HG02884 (cell line): Measurements from ENCODE around the gene CCDC71L.

ENCODE experiments used
- ATAC-seq: cut with Tn5 transposase; IDR thresholded peaks from one replicate; pipeline ENCODE4 v1.9.1; 2021; ENCODE audit warnings: mild to moderate bottlenecking, moderate library complexity; ENCODE audit not compliant: unreplicated experiment

The CCDC71L gene

GRCh38 chr7:106609416-106609815 lies 51.5 kb downstream of the CCDC71L start:
- no peak for ATAC-seq

GRCh38 chr7:106608661-106609060 lies 52.3 kb downstream of the CCDC71L start:
- ATAC-seq: no peak
